Activated naive CD4-positive, alpha-beta T cell treated with anti-CD3 and anti-CD28 coated beads, Interleukin-2, amount 50 U/mL, for 24 hours (primary cell): ENCODE results near the gene SPATA12.

Experiments
- H3K27ac Mint-ChIP-seq: one replicate; pipeline ENCODE4 v1.8.0; 2021; ENCODE audit warnings: mild to moderate bottlenecking, mixed read lengths
- H3K27me3 Mint-ChIP-seq: one replicate; pipeline ENCODE4 v1.8.0; 2021; ENCODE audit warnings: mixed read lengths
- H3K36me3 Mint-ChIP-seq: one replicate; pipeline ENCODE4 v1.8.0; 2021; ENCODE audit warnings: mixed read lengths
- H3K4me1 Mint-ChIP-seq: one replicate; pipeline ENCODE4 v1.8.0; 2021; ENCODE audit warnings: mixed read lengths
- H3K4me3 Mint-ChIP-seq: one replicate; pipeline ENCODE4 v1.8.0; 2021; ENCODE audit warnings: mild to moderate bottlenecking, mixed read lengths
- H3K9me3 Mint-ChIP-seq: one replicate; pipeline ENCODE4 v1.8.0; 2021; ENCODE audit warnings: mixed read lengths

The SPATA12 gene, protein sequence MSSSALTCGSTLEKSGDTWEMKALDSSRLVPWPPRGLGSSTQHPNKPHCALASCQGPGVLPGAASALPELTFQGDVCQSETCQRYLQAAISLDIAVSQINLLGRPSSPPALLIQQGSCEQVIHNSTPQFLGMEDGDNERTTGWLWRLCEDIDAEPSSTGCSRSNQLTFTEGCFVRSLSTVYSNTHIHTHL

DNA sequence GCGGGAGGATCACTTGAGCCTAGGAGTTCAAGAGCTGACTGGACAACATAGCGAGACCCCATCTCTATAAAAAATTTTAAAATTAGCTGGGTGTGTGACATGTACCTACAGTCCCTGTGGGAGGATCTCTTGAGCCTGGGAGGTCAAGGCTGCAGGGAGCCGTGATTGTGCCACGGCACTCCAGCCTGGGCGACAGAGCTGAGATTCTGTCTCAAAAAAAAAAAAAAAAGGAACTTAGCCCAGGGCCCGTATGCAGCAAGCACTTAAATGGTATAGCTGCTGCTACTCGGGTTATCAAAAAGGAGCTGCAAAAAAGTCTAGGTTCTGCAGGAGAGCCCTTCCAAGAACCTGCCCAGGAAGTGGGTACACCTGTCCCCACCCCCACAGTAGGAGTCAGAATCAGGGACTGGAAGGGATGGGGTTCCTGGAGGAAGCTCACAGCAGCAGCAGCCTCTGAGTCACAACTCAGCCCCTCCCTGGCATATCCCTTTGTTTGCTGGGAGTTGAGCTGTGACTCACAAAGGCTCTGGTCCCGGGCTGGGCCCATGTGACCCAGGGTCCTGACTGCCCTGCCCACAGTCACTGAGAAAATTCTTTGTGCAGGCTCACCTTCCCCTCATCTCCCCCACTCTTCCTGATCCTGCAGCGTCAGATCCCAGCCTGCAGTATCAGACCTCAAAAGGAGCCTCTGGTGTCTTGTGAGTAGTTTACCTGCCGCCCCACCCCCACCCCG lies at the start of gene SPATA12:
Gene SPATA12 (plus strand): TSS at position 576 of the 733 bp plus-strand sequence. CDS start 13,031 bp downstream, outside the sequence.
- H3K4me3 Mint-ChIP-seq = no peak within 1 kb of the TSS
- H3K4me1 Mint-ChIP-seq = no peaks in the 10 kb centered on the region
- peaks cover 3% of the 10 kb centered on the region for H3K27me3 Mint-ChIP-seq
- H3K36me3 Mint-ChIP-seq = no peaks in the 10 kb centered on the region
- no peak within 1 kb of the TSS for H3K27ac Mint-ChIP-seq
- H3K9me3 Mint-ChIP-seq = no peaks in the 10 kb centered on the region

DNA sequence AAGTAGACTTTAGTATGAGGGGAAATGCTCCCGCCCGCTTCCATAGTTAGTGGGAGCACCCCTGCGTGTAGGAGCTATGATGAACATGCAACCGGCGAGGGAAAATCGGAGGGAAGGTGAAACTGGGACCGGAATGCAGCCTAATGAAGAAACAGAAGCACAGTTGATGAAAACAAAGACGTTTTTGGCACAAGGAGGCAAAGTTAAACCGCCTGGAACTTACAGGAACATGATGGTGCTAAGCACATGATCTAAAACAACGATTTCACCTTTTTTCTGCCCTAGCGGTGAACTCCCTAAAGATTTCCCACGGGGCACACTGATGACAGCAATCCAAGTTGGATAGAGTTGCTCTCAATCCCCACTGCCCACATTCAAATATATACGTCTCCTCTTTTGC lies 49.4 kb upstream of the SPATA12 start:
- H3K4me3 Mint-ChIP-seq = no peak overlapping the region
- H3K36me3 Mint-ChIP-seq = no peaks in the 10 kb centered on the region
- H3K9me3 Mint-ChIP-seq = no peaks in the 10 kb centered on the region
- H3K4me1 Mint-ChIP-seq = peaks cover 4% of the 10 kb centered on the region
- peaks cover 3% of the 10 kb centered on the region for H3K27me3 Mint-ChIP-seq
- H3K27ac Mint-ChIP-seq = no peak overlapping the region

DNA sequence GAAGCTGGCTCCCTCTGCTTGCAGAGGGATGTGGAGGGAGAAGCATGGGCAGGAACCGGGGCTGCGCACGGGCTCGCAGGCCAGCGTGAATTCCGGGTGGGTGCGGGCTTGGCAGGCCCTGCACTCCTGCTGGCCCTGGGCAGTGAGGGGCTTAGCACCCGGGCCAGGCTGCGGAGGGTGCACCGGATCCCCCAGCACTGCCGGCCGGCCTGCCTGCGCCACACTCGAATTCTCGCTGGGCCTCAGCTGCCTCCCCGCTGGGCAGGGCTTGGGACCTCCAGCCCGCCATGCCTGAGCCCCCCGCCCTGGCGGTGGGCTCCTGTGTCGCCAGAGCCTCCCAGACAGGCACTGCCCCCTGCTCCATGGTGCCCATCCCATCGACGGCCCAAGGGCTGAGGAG lies 47.6 kb upstream of the SPATA12 start:
- peaks cover 3% of the 10 kb centered on the region for H3K27me3 Mint-ChIP-seq
- H3K4me3 Mint-ChIP-seq = no peak overlapping the region
- no peak overlapping the region for H3K27ac Mint-ChIP-seq
- no peaks in the 10 kb centered on the region for H3K36me3 Mint-ChIP-seq
- H3K9me3 Mint-ChIP-seq = no peaks in the 10 kb centered on the region
- no peaks in the 10 kb centered on the region for H3K4me1 Mint-ChIP-seq

DNA sequence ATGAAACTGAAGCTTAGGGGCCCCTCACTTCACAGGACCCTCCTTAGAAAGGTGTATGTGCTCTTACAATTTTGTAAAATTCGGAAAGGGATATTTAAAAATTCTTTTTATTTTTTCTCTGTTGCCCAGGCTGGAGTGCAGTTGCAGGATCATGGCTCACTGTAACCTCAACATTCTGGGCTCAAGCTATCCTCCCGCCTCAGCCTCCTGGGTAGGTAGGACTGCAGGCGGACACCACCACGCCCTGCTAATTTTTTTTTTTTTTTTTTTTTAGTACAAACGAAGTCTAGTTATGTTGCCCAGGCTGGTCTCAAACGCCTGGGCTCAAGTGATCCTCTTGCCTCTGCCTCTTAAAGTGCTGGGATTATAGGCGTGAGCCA lies 45.1 kb upstream of the SPATA12 start:
- no peak overlapping the region for H3K27ac Mint-ChIP-seq
- no peaks in the 10 kb centered on the region for H3K36me3 Mint-ChIP-seq
- H3K4me3 Mint-ChIP-seq = no peak overlapping the region
- H3K9me3 Mint-ChIP-seq = no peaks in the 10 kb centered on the region
- H3K27me3 Mint-ChIP-seq = peaks cover 3% of the 10 kb centered on the region
- no peaks in the 10 kb centered on the region for H3K4me1 Mint-ChIP-seq

DNA sequence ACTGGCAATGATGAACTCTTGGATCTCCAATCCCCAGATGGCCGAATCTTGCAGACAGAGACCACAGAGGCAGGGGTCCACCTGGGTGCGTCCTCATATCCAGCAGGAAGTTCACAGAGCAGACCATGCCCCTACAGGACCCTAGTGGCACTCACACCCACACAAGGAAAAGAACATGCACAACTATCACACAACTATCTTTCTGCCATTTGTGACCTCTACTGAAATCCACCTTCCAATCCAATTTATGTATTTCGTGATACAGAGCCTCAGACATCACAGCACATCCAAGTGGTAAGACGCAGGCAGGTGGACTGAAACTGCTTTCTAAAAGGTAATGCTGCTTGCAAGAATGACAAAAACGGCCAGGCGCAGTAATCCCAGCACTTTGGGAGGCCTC lies 44.6 kb upstream of the SPATA12 start:
- no peak overlapping the region for H3K4me3 Mint-ChIP-seq

DNA sequence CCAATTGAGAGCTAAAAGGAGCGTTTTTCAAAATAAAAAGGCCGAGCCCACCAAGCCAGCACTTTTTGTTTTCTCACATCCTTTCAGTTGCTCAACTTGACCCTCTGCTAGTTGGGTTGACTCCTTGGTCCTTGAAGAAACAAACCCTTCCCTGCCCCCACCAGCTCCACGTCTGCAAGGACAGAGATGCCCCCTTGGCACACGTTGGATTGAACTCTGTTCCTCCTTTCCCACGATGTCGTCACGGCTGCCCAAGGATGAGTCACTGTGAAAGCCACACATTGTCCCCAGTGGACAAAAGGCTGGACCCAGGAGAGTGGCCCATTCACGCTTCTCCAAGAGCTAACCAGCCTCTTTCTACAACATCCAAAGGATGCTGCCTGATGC lies 43.0 kb upstream of the SPATA12 start:
- Mint-ChIP-seq H3K27ac (no peak overlapping the region), H3K4me1 (no peaks in the 10 kb centered on the region), H3K9me3 (no peaks in the 10 kb centered on the region), H3K36me3 (no peaks in the 10 kb centered on the region), H3K4me3 (no peak overlapping the region), H3K27me3 (peaks cover 3% of the 10 kb centered on the region)

More for the DNA sequence above, 44.6 kb upstream of the SPATA12 start:
- no peaks in the 10 kb centered on the region for H3K36me3 Mint-ChIP-seq
- no peaks in the 10 kb centered on the region for H3K9me3 Mint-ChIP-seq
- H3K27ac Mint-ChIP-seq = no peak overlapping the region
- H3K4me1 Mint-ChIP-seq = no peaks in the 10 kb centered on the region
- H3K27me3 Mint-ChIP-seq = peaks cover 3% of the 10 kb centered on the region

DNA sequence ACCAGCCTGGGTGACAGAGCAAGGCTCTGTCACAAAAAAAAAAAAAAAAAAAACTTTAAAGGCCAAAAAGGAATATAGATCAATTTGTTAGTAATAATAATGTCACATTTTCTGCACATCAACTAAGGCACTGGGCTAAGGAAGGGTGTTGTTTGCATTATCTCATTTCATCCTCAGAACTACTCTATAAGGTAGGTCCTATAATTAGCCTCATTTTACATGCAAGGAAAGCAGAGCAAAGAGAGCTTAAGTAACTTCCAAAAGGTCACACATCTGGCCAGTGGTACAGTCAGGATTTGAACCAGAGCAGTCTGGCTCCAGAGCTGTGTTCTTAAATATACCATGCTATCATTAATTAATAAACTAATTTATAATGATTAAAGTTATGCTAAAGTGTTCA lies 42.2 kb upstream of the SPATA12 start:
- H3K4me1 Mint-ChIP-seq = no peaks in the 10 kb centered on the region
- H3K9me3 Mint-ChIP-seq = no peaks in the 10 kb centered on the region
- H3K27me3 Mint-ChIP-seq = peaks cover 3% of the 10 kb centered on the region
- no peak overlapping the region for H3K27ac Mint-ChIP-seq
- H3K4me3 Mint-ChIP-seq = no peak overlapping the region
- no peaks in the 10 kb centered on the region for H3K36me3 Mint-ChIP-seq

DNA sequence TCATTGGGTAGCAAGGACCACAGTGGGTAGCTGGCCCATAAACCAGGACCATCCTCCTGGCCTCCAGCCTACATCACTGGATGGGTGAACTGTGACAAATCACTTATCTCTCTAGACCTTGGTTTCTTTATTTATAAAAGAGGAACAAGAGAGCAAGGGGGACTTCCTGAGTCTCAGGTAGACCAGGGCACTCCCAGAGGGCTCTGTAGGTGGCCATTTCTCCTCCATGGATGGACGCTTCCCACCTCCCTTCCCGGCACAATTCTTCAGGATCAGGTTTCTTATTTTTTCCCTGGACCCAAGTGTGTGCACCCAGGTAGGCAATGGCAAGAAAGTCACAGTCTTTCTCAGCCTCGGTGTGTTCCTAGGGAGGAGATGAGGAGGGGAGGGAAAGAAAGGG lies 41.4 kb upstream of the SPATA12 start:
- Mint-ChIP-seq H3K9me3 (no peaks in the 10 kb centered on the region), H3K27ac (no peak overlapping the region), H3K27me3 (peaks cover 6% of the 10 kb centered on the region), H3K36me3 (no peaks in the 10 kb centered on the region), H3K4me1 (no peaks in the 10 kb centered on the region), H3K4me3 (no peak overlapping the region)

DNA sequence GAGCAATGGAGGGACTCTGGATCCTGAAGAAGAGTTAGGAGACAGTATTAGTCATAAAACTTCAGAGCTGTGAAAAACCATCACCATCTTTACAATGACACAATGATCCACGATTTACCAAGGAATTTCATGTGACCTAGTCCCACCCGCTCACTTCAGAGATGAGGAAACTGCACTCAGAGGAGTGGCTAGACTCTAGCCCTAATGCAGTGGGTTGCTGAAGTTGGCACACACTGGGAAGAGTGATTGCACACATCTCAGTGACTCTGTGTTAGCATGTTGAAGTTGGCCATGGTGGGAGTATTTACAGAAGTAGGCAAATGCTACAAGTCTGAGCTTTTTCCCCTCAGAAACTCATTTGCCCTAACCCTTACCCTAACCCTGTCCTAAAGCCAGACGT lies 35.2 kb upstream of the SPATA12 start:
- H3K27ac Mint-ChIP-seq = no peak overlapping the region
- H3K36me3 Mint-ChIP-seq = no peaks in the 10 kb centered on the region
- H3K4me3 Mint-ChIP-seq = no peak overlapping the region
- no peaks in the 10 kb centered on the region for H3K9me3 Mint-ChIP-seq
- H3K27me3 Mint-ChIP-seq = peaks cover 5% of the 10 kb centered on the region
- no peaks in the 10 kb centered on the region for H3K4me1 Mint-ChIP-seq

DNA sequence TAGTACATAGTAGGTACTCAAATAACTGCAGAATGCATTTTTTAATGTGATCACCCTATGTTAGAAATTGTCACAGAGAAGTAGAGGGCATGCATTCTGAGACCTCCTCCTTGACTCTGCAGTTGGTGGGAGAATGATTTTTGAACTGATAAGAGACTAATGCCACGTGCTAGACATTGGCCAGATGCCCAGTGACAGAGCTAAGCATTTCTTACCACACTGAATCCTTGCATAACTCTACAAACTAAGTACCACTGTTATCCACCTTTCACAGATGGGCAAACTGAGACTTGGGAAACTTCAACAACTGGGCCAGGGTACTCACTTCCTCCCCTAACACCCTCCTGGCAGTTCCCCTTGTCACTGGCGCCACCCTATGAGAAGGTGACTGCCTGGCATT lies 33.5 kb upstream of the SPATA12 start:
- H3K4me1 Mint-ChIP-seq = no peaks in the 10 kb centered on the region
- no peak overlapping the region for H3K27ac Mint-ChIP-seq
- H3K9me3 Mint-ChIP-seq = no peaks in the 10 kb centered on the region
- H3K27me3 Mint-ChIP-seq = peaks cover 8% of the 10 kb centered on the region
- H3K36me3 Mint-ChIP-seq = no peaks in the 10 kb centered on the region
- H3K4me3 Mint-ChIP-seq = no peak overlapping the region

DNA sequence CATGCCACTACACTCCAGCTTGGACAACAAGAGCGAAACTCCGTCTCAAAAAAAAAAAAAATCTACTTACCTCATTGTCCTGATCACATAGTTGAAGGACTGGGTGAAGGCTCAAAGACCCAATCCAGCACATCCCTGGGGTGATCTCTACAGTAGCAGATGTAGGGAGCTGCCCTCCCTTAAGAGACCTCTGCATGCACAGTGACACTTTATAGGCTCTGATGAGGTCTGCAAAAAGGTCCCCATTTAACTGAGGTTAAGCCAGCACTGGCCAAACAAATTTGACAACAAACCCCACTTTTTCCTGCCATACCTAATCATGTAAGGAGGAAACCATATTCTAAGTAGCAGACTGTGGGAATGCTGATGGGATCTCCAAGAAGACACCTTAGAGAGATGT lies 31.1 kb upstream of the SPATA12 start:
- no peaks in the 10 kb centered on the region for H3K36me3 Mint-ChIP-seq
- H3K27ac Mint-ChIP-seq = no peak overlapping the region
- H3K4me1 Mint-ChIP-seq = no peaks in the 10 kb centered on the region
- no peaks in the 10 kb centered on the region for H3K9me3 Mint-ChIP-seq
- no peak overlapping the region for H3K4me3 Mint-ChIP-seq
- H3K27me3 Mint-ChIP-seq = peaks cover 5% of the 10 kb centered on the region

DNA sequence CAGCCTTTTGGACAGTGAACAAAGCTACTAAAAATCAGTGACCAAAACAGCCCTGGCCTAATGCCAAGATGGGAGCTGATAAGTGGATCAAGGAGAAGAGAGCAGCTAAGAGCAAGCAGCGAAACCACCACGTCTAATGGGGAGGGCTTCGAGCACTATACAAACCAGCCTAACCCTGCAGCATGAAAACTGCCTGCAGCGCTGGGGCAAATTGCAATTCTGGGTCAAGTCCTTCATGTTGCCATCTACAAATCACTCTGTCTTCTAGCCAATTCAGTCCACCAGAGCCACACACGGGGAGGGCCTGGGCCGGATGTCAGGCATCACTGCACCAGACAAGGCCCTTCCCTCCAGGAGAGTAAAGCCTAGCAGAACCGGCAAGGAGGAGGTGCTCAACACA lies 30.5 kb upstream of the SPATA12 start:
- Mint-ChIP-seq H3K27me3 (peaks cover 5% of the 10 kb centered on the region), H3K36me3 (no peaks in the 10 kb centered on the region), H3K4me3 (no peak overlapping the region), H3K27ac (no peak overlapping the region), H3K9me3 (no peaks in the 10 kb centered on the region), H3K4me1 (no peaks in the 10 kb centered on the region)

DNA sequence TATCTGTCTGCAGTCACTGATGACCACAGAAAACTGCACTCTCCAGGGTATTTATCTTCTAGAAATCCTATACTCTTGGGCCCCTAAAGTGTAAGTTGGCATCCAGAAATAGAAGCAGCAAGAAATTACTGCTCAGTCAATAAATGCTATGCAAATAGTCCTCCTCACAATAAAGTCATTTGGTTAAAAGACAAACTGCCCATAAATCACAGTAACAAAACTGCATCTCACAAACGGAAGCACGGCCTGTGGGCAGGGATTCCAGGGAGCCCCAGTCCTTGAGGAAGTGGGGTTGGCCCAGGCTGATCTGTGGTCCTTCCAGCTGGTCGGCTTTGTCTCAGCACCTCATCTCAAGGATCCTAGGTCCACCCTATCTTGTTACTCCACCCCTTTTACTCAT lies 29.7 kb upstream of the SPATA12 start:
- Mint-ChIP-seq H3K9me3 (no peaks in the 10 kb centered on the region), H3K27ac (no peak overlapping the region), H3K27me3 (peaks cover 5% of the 10 kb centered on the region), H3K4me1 (no peaks in the 10 kb centered on the region), H3K36me3 (no peaks in the 10 kb centered on the region), H3K4me3 (no peak overlapping the region)

DNA sequence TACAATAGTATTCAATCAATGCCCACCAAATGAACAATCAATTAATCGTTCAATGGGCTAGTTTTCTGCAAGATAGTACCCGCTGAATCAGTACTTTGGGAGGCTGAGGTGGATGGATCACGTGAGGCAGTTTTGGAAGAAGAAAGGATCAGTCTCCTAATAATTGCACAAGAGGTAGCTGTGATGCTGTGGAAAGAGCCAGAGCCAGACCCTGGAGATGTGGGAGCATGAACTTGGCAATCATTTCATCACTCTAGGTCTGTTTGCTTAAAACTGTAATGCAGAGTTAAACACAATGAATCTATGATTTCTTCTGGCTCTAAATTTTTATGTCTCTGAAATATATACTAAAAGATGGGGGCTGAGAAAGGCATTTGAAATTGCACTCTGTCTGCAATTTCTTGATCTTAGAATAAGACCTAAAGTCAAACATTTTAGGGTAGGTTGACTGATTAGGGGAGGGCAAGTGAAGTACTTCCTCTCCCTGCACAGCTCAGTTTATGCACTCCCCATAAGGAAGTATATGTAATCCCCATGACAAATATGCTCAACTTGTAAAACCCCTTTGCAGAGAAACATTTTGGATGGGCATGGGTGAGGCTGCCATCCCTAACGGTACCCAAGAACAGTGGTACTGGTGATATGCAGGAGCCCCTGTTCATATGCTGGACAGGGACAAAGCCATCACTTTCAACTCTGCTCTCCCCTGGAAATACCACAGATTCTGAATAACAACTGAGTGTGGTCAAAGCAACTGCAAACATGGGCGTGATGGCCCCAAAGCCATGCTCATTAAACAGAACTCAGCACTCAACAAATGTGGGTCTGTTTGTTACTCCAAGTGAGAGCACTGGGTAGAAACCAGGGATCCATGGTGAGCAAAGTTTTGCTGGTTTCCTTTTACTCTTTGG lies 28.6 kb upstream of the SPATA12 start:
- Mint-ChIP-seq H3K4me3 (no peak overlapping the region), H3K27me3 (peaks cover 3% of the 10 kb centered on the region), H3K36me3 (no peaks in the 10 kb centered on the region), H3K4me1 (no peaks in the 10 kb centered on the region), H3K27ac (no peak overlapping the region), H3K9me3 (no peaks in the 10 kb centered on the region)

DNA sequence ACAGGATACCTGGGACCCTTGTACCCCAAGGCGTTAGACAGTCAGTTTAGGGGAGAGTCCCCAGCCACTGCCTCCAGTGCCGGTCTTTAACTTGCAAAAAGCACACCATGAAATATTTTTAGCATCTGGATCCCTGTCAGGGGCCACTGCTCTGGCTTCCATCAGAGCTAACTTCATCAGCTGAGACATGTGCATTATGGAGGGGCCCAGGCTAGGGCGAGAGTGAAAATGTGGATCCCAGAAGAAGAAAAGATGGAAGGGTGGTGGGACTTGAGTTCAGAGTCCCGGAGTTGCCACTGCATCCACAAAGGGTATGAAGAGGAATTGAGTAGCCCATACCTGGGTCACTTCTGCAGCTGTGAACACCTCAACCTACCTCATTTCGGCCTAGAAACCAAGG lies 23.5 kb upstream of the SPATA12 start:
- Mint-ChIP-seq H3K27me3 (no peaks in the 10 kb centered on the region), H3K9me3 (no peaks in the 10 kb centered on the region), H3K4me3 (no peak overlapping the region), H3K27ac (no peak overlapping the region), H3K36me3 (no peaks in the 10 kb centered on the region), H3K4me1 (no peaks in the 10 kb centered on the region)
